A549 (cell line): Measurements from ENCODE around the gene TNPO3.

Experiments used
- EP300 ChIP-seq, 2 experiments: fragments of >200 bp; sonication (Bioruptor Twin); formaldehyde crosslinking; IDR thresholded peaks; 2 replicates in 1 of 2; 3 replicates in 1 of 2; pipeline ENCODE4 v1.6.1; 2016 to 2017
- POLR2A ChIP-seq: IDR thresholded peaks from 2 replicates; pipeline ENCODE4 v1.6.1; 2012; ENCODE audit warnings: mild to moderate bottlenecking, low read length

DNA sequence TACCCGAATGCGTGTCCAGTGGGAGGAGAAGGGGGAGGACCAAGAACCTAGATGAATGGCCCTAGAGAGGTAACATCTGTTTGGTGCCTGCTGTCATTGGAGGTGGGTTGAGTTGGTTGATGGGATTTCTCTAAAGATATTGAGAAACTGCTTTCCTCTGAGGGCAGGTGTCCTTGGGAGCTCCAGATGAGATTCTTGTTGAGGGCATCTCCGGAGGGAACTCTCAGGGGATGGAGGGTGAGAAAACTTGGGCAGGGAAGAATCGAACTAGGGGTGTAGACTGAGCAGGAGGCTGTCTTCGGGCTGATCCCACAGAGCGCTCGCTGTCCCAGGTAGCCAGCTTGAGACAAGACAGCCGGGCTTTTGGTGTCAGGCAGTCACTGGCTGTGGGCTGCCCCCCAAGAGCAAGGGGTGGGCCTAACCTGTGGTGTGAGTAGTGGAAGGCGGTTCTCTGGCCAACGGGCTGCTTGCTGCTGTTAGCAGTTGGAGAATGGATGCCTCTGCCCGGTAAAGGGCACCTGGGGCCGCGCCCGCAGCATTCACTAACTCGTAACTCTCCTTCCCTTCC is 113.5 kb downstream of the TNPO3 start:
- TF ChIP-seq EP300 (IDR thresholded peaks at IDR 0.05) = no peak
- TF ChIP-seq POLR2A = no peak
